OCI-LY7 (cell line): ENCODE measurements around the gene TBC1D9B. TPM values are rescaled to one million over a fixed set of nuclear protein-coding genes. Genes with fewer than 3 reads are reported as not detected.

Source experiments
- BruUV-seq: library from RNA; stranded (reverse); fragments of 400-500 nt; replicated peaks from 2 replicates; lab custom pipeline; 2021; lab: Mats Ljungman, UMichigan
- CTCF ChIA-PET: fragments of 300-600 bp; sonication (Branson Sonifier 250); formaldehyde crosslinking; loops from one replicate; lab custom pipeline; 2022; ENCODE audit warnings: antibody characterized with exemption; ENCODE audit not compliant: unreplicated experiment; lab: Charles Lee
- POLR2A ChIA-PET: fragments of 300-600 bp; sonication (Branson Sonifier 250); formaldehyde crosslinking; loops from one replicate; lab custom pipeline; 2022; ENCODE audit warnings: antibody characterized with exemption; lab: Charles Lee
- DNase-seq: peaks from one replicate; pipeline ENCODE4 v3.0.0-alpha.2; 2015; ENCODE audit warnings: low spot score
- H2AFZ ChIP-seq: fragments of 200-600 bp; sonication (generic), shearing (Covaris generic); 2 replicates; pipeline ENCODE4 v1.6.1; 2014; ENCODE audit warnings: mild to moderate bottlenecking, antibody characterized with exemption, low read length, moderate library complexity
- H3K27ac ChIP-seq: fragments of 200-600 bp; sonication (generic); 2 replicates; pipeline ENCODE4 v1.5.1; 2014; ENCODE audit warnings: mixed run types, low read depth, mild to moderate bottlenecking, moderate library complexity, low read length, inconsistent platforms; ENCODE audit not compliant: poor library complexity, severe bottlenecking
- H3K36me3 ChIP-seq: fragments of 200-600 bp; sonication (generic); 2 replicates; pipeline ENCODE4 v1.6.1; 2014; ENCODE audit warnings: mild to moderate bottlenecking, antibody characterized with exemption, low read length, moderate library complexity, mixed read lengths; ENCODE audit not compliant: insufficient read depth
- H3K4me1 ChIP-seq: fragments of 200-600 bp; sonication (generic); 2 replicates; pipeline ENCODE4 v1.5.1; 2014; ENCODE audit warnings: mild to moderate bottlenecking, low read length; ENCODE audit not compliant: insufficient read depth, poor library complexity, severe bottlenecking
- H3K4me2 ChIP-seq: fragments of 200-600 bp; sonication (generic); 2 replicates; pipeline ENCODE4 v1.6.1; 2014; ENCODE audit warnings: mild to moderate bottlenecking, low read length
- H3K4me3 ChIP-seq: fragments of 200-600 bp; sonication (generic); 2 replicates; pipeline ENCODE4 v1.5.1; 2014; ENCODE audit warnings: mild to moderate bottlenecking, low read depth, low read length; ENCODE audit not compliant: poor library complexity, severe bottlenecking
- H3K79me2 ChIP-seq: fragments of 200-600 bp; sonication (generic); 2 replicates; pipeline ENCODE4 v1.6.1; 2016; ENCODE audit warnings: low read depth, mild to moderate bottlenecking, low read length, moderate library complexity, mixed read lengths; ENCODE audit not compliant: insufficient read depth
- H3K9me2 ChIP-seq: fragments of 200-600 bp; sonication (generic); 2 replicates; pipeline ENCODE4 v1.6.1; 2016; ENCODE audit warnings: mild to moderate bottlenecking, low read length, mixed read lengths; ENCODE audit not compliant: insufficient read depth
- H3K9me3 ChIP-seq: fragments of 200-600 bp; sonication (generic); 2 replicates; pipeline ENCODE4 v1.6.1; 2014; ENCODE audit warnings: mild to moderate bottlenecking, mixed run types, low read length, mixed read lengths
- H4K20me1 ChIP-seq: fragments of 200-600 bp; sonication (generic); 2 replicates; pipeline ENCODE4 v1.6.1; 2014; ENCODE audit warnings: mild to moderate bottlenecking, antibody characterized with exemption, low read length, moderate library complexity, mixed read lengths; ENCODE audit not compliant: insufficient read depth
- CTCF ChIP-seq: fragments of 200-600 bp; sonication (generic); conservative IDR thresholded peaks from 2 replicates; pipeline ENCODE4 v1.5.1; 2014; ENCODE audit warnings: mild to moderate bottlenecking, antibody characterized with exemption, low read length, moderate library complexity, mixed read lengths
- EZH2phosphoT487 ChIP-seq: fragments of 200-600 bp; sonication (generic); IDR thresholded peaks from 2 replicates; pipeline ENCODE4 v1.6.1; 2018; ENCODE audit warnings: low read depth, borderline replicate concordance, mild to moderate bottlenecking, mixed run types, antibody characterized with exemption, low read length, moderate library complexity, mixed read lengths
- intact Hi-C: fragments of 100-400 bp; cut with micrococcal nuclease; formaldehyde crosslinking; loops from one replicate; pipeline ENCODE4 v1.10.0; 2022; ENCODE audit not compliant: unreplicated experiment
- total RNA-seq, 2 experiments: library from RNA; depleted of rRNA in 1 of 2; stranded (reverse); fragments of >200 nt in 1 of 2; shearing (Covaris generic) in 1 of 2; gene quantifications; 2 replicates each; pipeline ENCODE4 v1.2.3, GENCODE V29; 2014 to 2022

Gene TBC1D9B
- total RNA-seq, 2 experiments from 2014 or later: 52.2 to 106 TPM

- H3K79me2 ChIP-seq: no peaks in the 10 kb centered on the region
These were observed 40.6 kb downstream of the TBC1D9B start for GRCh38 chr5:179867079-179867465.

DNA sequence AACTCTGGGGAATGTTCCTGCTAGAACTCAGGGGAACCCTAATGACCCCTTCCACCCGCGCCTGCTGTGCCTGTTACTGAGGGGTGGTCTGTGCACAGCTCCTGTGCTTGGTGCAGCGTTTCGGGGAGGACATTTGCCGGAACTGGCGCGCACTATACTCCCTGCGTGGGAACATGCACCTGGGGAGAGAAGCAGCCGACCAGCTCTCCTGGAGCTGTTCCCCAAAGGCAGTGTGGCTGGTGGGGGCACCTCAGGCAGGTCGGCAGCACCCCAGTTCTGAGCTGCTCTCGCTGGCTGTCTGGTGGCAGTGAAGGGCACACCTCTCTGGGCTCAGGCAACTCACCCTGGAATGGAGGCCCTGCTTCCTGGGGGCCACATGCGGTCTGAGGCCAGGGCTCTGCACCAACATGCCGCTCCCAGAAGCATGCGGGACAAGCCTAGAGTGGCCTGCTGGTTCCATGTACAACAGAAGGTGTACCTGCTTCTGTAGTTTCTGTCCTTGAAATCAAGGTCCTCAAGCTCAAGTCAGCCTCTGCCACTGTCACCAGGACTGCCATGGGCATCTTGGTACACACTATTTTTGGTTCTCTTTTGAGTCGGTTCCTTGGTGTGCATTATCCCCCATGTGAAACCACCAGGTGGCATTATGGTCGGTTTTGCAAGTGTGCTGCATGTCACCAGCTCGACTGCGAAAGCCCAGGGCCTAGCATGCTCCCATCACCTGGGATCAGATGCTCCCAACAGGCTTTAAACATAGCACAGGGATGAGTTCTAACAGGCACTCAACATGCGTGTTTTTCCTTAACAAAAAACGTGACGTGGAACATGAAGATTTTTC is 41.2 kb downstream of the TBC1D9B start:
- Histone ChIP-seq H3K4me1 (peaks cover 10% of the 10 kb centered on the region), H2AFZ (no peak overlapping the region), H3K9me2 (no peaks in the 10 kb centered on the region), H3K36me3 (peaks cover 87% of the 10 kb centered on the region), H3K9me3 (peaks cover 5% of the 10 kb centered on the region; the same call in 1 of the 2 replicates), H3K27ac (peak overlapping the region; percentile 21), H3K79me2 (no peaks in the 10 kb centered on the region), H3K4me3 (no peak overlapping the region), H3K4me2 (no peak overlapping the region), H4K20me1 (no peaks in the 10 kb centered on the region)
- ChIA-PET CTCF (no interaction called here), POLR2A (no interaction called here)
- no TSS peak for BruUV-seq
- TF ChIP-seq EZH2phosphoT487 (no peak), CTCF (peak; percentile 70)
- peak; percentile 63 for DNase-seq
- intact Hi-C loops: loop anchor here (1.0 kb wide), 1 partner anchor 109 kb away; no protein-coding TSS in a partner anchor

More at GRCh38 chr5:179867079-179867465, 40.6 kb downstream of the TBC1D9B start:
- Histone ChIP-seq H3K9me2 (no peaks in the 10 kb centered on the region), H3K9me3 (peaks cover 2% of the 10 kb centered on the region; the same call in 1 of the 2 replicates), H3K4me3 (no peak overlapping the region), H2AFZ (no peak overlapping the region), H3K4me2 (no peak overlapping the region), H3K27ac (peak overlapping the region; percentile 21), H4K20me1 (no peaks in the 10 kb centered on the region), H3K4me1 (peaks cover 10% of the 10 kb centered on the region), H3K36me3 (peaks cover 82% of the 10 kb centered on the region)
- ChIA-PET CTCF (no interaction called here), POLR2A (no interaction called here)
- TF ChIP-seq CTCF (0 out of 2 replicates have a peak, but pooled peaks have one; percentile 27), EZH2phosphoT487 (no peak)
- intact Hi-C loops: no loop called here
- no TSS peak for BruUV-seq
- DNase-seq: no peak
